Inflammatory macrophage (primary cell): ENCODE measurements around the gene KRT16.
"Not testable (repeated sequence)": the region's sequence is repeated elsewhere in the genome, so short reads cannot be mapped to it uniquely, and the experiment has no call there.

Experiments used
- DNase-seq, 2 donors: peaks; one replicate each; pipeline ENCODE4 v3.0.0-alpha.2; 2020 to 2022

KRT16 gene

GRCh38 chr17:41647038-41647813 is 34.7 kb upstream of the KRT16 start:
- DNase-seq = no peak

GRCh38 chr17:41642252-41643156 is 29.9 kb upstream of the KRT16 start:
- no peak for DNase-seq

DNA sequence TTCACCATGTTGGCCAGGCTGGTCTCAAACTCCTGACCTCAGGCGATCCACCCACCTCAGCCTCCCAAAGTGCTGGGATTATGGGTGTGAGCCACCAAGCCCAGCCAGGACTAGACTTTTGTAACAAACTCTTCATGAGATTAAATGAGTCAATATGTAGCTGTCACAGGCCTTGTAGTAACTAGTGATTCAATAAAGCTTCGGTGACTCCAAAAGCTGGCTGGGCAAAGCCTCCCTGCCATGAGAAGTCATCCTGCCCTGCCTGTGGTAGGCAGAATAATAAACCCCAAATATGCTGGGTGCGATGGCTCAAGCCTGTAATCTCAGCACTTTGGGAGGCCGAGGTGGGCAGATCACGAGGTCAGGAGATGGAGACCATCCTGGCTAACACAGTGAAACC is 28.0 kb upstream of the KRT16 start:
- not testable (repeated sequence) for DNase-seq

- DNase-seq = peak in 1 of 2 donors; percentile 13
Observed at GRCh38 chr17:41639492-41640473, 27.2 kb upstream of the KRT16 start.

- peak; percentile 25 for DNase-seq
Observed at GRCh38 chr17:41638941-41639340, 26.4 kb upstream of the KRT16 start.

DNA sequence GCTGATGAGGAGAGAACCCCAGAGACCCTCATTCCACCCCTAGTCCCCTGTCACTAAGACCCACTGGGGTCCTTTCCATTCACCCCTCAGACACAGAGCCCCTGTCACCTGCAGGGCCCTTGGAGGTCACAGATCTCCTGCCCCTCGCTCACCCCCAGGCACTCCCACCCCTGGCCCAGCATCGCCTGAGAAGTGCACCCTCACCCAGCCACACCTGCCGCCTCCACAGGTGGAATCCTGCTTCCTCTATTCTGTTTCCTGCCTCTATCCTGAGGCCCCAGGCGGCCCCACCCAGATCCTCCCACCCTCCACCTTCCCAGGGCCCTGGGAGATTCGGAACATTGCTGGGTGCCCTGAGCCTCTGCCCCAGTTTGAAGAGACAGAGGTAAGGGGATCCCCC is 25.6 kb upstream of the KRT16 start:
- no peak for DNase-seq

GRCh38 chr17:41636652-41637051 is 24.1 kb upstream of the KRT16 start:
- DNase-seq = no peak

GRCh38 chr17:41635121-41636097 is 22.8 kb upstream of the KRT16 start:
- DNase-seq = no peak

- no peak for DNase-seq
Observed at GRCh38 chr17:41634639-41635038, 22.1 kb upstream of the KRT16 start.

- DNase-seq = no peak
Observed at GRCh38 chr17:41633556-41634199, 21.1 kb upstream of the KRT16 start.

- no peak for DNase-seq
Observed at GRCh38 chr17:41632482-41633105, 20.0 kb upstream of the KRT16 start.

- no peak for DNase-seq
Observed at GRCh38 chr17:41631898-41632285, 19.3 kb upstream of the KRT16 start.

- no peak for DNase-seq
Observed at GRCh38 chr17:41631025-41631897, 18.7 kb upstream of the KRT16 start.

DNA sequence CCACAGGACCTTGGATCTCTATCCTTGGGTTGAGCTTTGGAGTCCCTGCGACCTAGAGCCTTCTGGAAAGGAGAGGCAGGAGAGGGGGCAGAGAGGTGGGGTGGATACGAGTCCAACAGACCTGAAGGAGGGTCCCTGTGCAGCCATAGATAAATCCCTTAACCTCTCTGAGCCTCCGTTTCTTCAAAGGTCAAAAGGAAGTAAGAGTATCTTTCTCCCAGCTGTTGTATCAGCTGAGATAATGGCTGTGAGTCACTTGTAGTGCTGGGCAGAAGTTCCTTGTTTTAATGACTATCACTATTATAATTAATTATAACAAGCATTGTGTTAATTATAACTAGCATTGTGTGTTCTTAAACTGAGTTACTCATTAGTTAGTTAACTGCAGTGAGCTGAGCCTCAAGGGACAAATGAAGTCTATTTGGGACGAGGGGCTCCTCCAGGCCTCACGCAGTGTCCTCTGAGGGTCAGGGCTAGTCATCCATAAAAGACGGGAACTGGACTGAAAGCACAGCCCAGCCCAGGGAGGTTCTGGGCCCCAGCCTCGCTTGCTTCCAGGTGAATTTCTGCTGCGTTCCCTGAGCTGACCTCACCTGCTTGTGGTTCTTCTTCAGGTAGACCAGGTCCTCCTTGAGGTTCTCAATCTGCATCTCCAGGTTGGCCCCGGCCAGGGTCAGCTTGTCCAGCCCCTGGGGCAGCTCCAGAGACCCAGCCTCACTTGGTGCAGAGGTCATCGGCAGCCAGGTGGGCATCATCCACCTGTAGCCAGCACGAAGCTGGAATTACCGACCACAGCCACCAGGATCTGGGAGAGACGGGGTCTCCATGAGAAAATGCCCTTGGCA is 17.5 kb upstream of the KRT16 start:
- DNase-seq = peak; percentile 18 to 47

DNA sequence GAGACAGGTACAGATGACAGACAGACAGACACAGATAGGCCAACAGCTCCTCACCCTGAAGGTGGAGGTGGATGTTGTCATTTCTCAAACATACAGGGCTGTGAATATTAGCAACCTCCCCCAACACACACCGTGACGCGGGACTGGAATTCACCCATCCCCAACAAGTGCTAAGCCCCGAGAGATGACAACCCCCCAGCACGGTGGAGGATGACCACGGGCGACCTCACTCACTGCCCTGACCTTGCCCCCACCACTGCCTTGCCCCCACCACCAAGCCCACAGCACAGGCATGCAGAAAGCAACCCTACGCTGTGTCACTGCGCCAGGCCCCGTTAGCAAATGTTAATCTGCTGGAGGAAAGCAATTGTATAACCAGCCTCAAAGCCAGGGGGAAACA is 16.7 kb upstream of the KRT16 start:
- no peak for DNase-seq

GRCh38 chr17:41628621-41629255 is 16.2 kb upstream of the KRT16 start:
- DNase-seq = not testable (repeated sequence)

GRCh38 chr17:41628073-41628370 is 15.5 kb upstream of the KRT16 start:
- DNase-seq = not testable (repeated sequence)
